ENCODE results near the gene MACROH2A2. TPM values are rescaled to one million over a fixed set of nuclear protein-coding genes. Genes with fewer than 3 reads are reported as not detected.

MACROH2A2 gene
- total RNA-seq, 1 experiment from 2014 or later: 11.3 TPM

GRCh38 chr10:70090951-70091350 lies 38.3 kb downstream of the MACROH2A2 start:
- H4K20me1 ChIP-seq (ENCODE audit: control insufficient read depth, insufficient read depth, insufficient read length): no peaks in the 10 kb centered on the region
- H2AFZ ChIP-seq (ENCODE audit: low read length): no peak overlapping the region
- no peak overlapping the region for H3K9ac ChIP-seq (ENCODE audit: extremely low read depth, insufficient read length, low read length)
- DNase-seq: no peak
- H4K5ac ChIP-seq (ENCODE audit: insufficient read length, low read depth, low read length): no peak overlapping the region
- Mint-ChIP-seq H3K27me3 (ENCODE audit: low read depth) (no peaks in the 10 kb centered on the region; the same call in 1 of the 2 replicates), H3K27ac (no peak overlapping the region), H3K4me1 (peaks cover 3 to 6% of the 10 kb centered on the region in 2 experiments; a peak in 2 of 4 replicates), H3K4me3 (no peak overlapping the region), H3K36me3 (ENCODE audit: insufficient read depth in 1 of 3, low read depth in 3 of 3) (peaks cover 0 to 33% (median 6%) of the 10 kb centered on the region in 3 experiments; a peak in 3 of 7 replicates), H3K9me3 (no peaks in the 10 kb centered on the region)
- no peak overlapping the region for H2AK5ac ChIP-seq (ENCODE audit: insufficient read length, low read length)
- no peak overlapping the region for H2BK15ac ChIP-seq (ENCODE audit: low read depth, low read length)
- 0 out of 2 replicates have a peak, but pooled peaks cover 3% of the 10 kb centered on the region for H3K4me1 ChIP-seq (ENCODE audit: insufficient read depth, low read length)
- no peak overlapping the region for H3K18ac ChIP-seq (ENCODE audit: insufficient read length, low read depth, low read length)
- no peak for TF ChIP-seq CTCF (conservative IDR thresholded peaks at IDR 0.05)
- H3K4me2 ChIP-seq (ENCODE audit: insufficient read depth, insufficient read length, low read length): no peak overlapping the region
- H3K23me2 ChIP-seq (ENCODE audit: insufficient read length, low read depth, low read length, poor library complexity, severe bottlenecking): no peaks in the 10 kb centered on the region
- H3K27ac ChIP-seq (ENCODE audit: insufficient read length, low read depth, low read length): no peak overlapping the region
- H3K23ac ChIP-seq (ENCODE audit: insufficient read length, low read depth, low read length): no peak overlapping the region
- no CpG with 5 or more reads among the region's 5 CpGs for WGBS (ENCODE audit: extremely low coverage, insufficient read length, low lambda C conversion rate)
- no peak overlapping the region for H4K91ac ChIP-seq (ENCODE audit: insufficient read length, low read depth, low read length)
- no peak overlapping the region for H3K14ac ChIP-seq (ENCODE audit: insufficient read depth, low read length)
- H3K9me3 ChIP-seq (ENCODE audit: control insufficient read depth, low read depth, low read length): no peaks in the 10 kb centered on the region
- H3K4ac ChIP-seq (ENCODE audit: low read depth, low read length): no peak overlapping the region
- H2BK120ac ChIP-seq (ENCODE audit: low read depth, low read length, poor library complexity, severe bottlenecking): no peak overlapping the region
- no peaks in the 10 kb centered on the region for H3K27me3 ChIP-seq (ENCODE audit: insufficient read depth, low read length)
- no peak overlapping the region for H2BK5ac ChIP-seq (ENCODE audit: insufficient read length, low read length)
- no peak overlapping the region for H2BK20ac ChIP-seq (ENCODE audit: low read depth, low read length, poor library complexity, severe bottlenecking)
- no peak overlapping the region for H2BK12ac ChIP-seq (ENCODE audit: insufficient read length, low read depth, low read length)
- no peak overlapping the region for H4K8ac ChIP-seq (replicated peaks; ENCODE audit: insufficient read length, low read depth, low read length)
- H3K56ac ChIP-seq (ENCODE audit: insufficient read length, low read depth, low read length): no peak overlapping the region
- no peak overlapping the region for H3T11ph ChIP-seq (ENCODE audit: low read length)
- no peaks in the 10 kb centered on the region for H3K79me2 ChIP-seq (ENCODE audit: insufficient read depth, low read length)
- H3K79me1 ChIP-seq (ENCODE audit: insufficient read depth, low read depth, low read length, poor library complexity, severe bottlenecking): no peaks in the 10 kb centered on the region

Measured in H9 (cell line).